ENCODE results near the gene MTMR2. TPM values are rescaled to one million over a fixed set of nuclear protein-coding genes. Genes with fewer than 3 reads are reported as not detected.

Gene MTMR2
- 35.0 and 45.6 TPM in 2 replicates for total RNA-seq

GRCh38 chr11:95923728-95924413, at the start of gene MTMR2:
Gene MTMR2 (minus strand): TSS chr11:95924107. CDS start chr11:95923954, 153 bp downstream.

GRCh38 chr11:95790123-95790932, 133.6 kb downstream of the MTMR2 start, which contains the start of gene CEP57:
Gene CEP57 (plus strand): TSS chr11:95790498. CDS start chr11:95790699, 201 bp downstream.

GRCh38 chr11:95789506-95790122, 134.3 kb downstream of the MTMR2 start, which contains the start of gene FAM76B:
Gene FAM76B (minus strand): TSS chr11:95789782. CDS start chr11:95789478, 304 bp downstream.

Other genes with a start within 250 kb of the MTMR2 start
- gene FAM76B, start 134.3 kb downstream of the MTMR2 start, total RNA-seq, result 19.2 and 20.5 TPM in 2 replicates
- 44.2 and 45.1 TPM in 2 replicates for gene CEP57, start 133.6 kb downstream of the MTMR2 start, total RNA-seq

Data from smooth muscle cell of the umbilical artery (primary cell).